Nephron progenitor cell (in vitro differentiated cells): ENCODE data around the gene CEACAM21.
"Not testable (repeated sequence)": the region's sequence is repeated elsewhere in the genome, so short reads cannot be mapped to it uniquely, and the experiment has no call there.

Source experiments
- DNase-seq: peaks from one replicate; pipeline ENCODE4 v3.0.0; 2021
- H3K27ac Mint-ChIP-seq: 2 replicates; pipeline ENCODE4 v1.8.0; 2021; ENCODE audit warnings: mild to moderate bottlenecking, moderate library complexity, mixed read lengths
- H3K27me3 Mint-ChIP-seq: 2 replicates; pipeline ENCODE4 v1.8.0; 2021; ENCODE audit warnings: mild to moderate bottlenecking, low read depth, mixed read lengths; ENCODE audit not compliant: poor library complexity
- H3K36me3 Mint-ChIP-seq: 2 replicates; pipeline ENCODE4 v1.8.0; 2021; ENCODE audit warnings: low read depth, mixed read lengths
- H3K4me1 Mint-ChIP-seq: 2 replicates; pipeline ENCODE4 v1.8.0; 2021; ENCODE audit warnings: mixed read lengths
- H3K4me3 Mint-ChIP-seq: 2 replicates; pipeline ENCODE4 v1.8.0; 2021; ENCODE audit warnings: mild to moderate bottlenecking, moderate library complexity, mixed read lengths
- H3K9me3 Mint-ChIP-seq: 2 replicates; pipeline ENCODE4 v1.8.0; 2021; ENCODE audit warnings: mild to moderate bottlenecking, moderate library complexity, mixed read lengths
- CTCF ChIP-seq: fragments of 200-600 bp; sonication (generic); IDR thresholded peaks from 2 replicates; pipeline ENCODE4 v1.5.0; 2021; ENCODE audit warnings: antibody characterized with exemption

Gene CEACAM21

GRCh38 chr19:41570179-41570578 lies 5.8 kb upstream of the CEACAM21 start:
- peaks cover 28% of the 10 kb centered on the region for H3K9me3 Mint-ChIP-seq
- H3K27ac Mint-ChIP-seq, result no peak overlapping the region
- DNase-seq, result no peak
- H3K36me3 Mint-ChIP-seq, result no peaks in the 10 kb centered on the region
- no peak overlapping the region for H3K4me3 Mint-ChIP-seq
- no peaks in the 10 kb centered on the region for H3K4me1 Mint-ChIP-seq
- TF ChIP-seq CTCF, result no peak
- peaks cover 26% of the 10 kb centered on the region for H3K27me3 Mint-ChIP-seq

GRCh38 chr19:41570639-41571112 lies 5.3 kb upstream of the CEACAM21 start:
- Mint-ChIP-seq H3K36me3 (no peaks in the 10 kb centered on the region), H3K4me1 (no peaks in the 10 kb centered on the region), H3K27ac (no peak overlapping the region), H3K9me3 (peaks cover 33% of the 10 kb centered on the region), H3K4me3 (no peak overlapping the region), H3K27me3 (peaks cover 21% of the 10 kb centered on the region)
- peak; percentile 62 for TF ChIP-seq CTCF
- peak; percentile 78 for DNase-seq

GRCh38 chr19:41577144-41577830 lies 1.3 kb downstream of the CEACAM21 start:
- no peak for TF ChIP-seq CTCF
- Mint-ChIP-seq H3K36me3 (no peaks in the 10 kb centered on the region), H3K4me1 (no peaks in the 10 kb centered on the region), H3K9me3 (peaks cover 78% of the 10 kb centered on the region), H3K27ac (no peak overlapping the region), H3K4me3 (no peak overlapping the region), H3K27me3 (peaks cover 11% of the 10 kb centered on the region)
- no peak for DNase-seq

GRCh38 chr19:41577833-41578232 lies 1.9 kb downstream of the CEACAM21 start:
- Mint-ChIP-seq H3K36me3 (no peaks in the 10 kb centered on the region), H3K4me3 (no peak overlapping the region), H3K9me3 (peaks cover 83% of the 10 kb centered on the region), H3K4me1 (no peaks in the 10 kb centered on the region), H3K27ac (no peak overlapping the region), H3K27me3 (peaks cover 8% of the 10 kb centered on the region)
- no peak for TF ChIP-seq CTCF
- no peak for DNase-seq

- Mint-ChIP-seq H3K36me3 (no peaks in the 10 kb centered on the region), H3K9me3 (peaks cover 86% of the 10 kb centered on the region), H3K4me1 (no peaks in the 10 kb centered on the region), H3K27me3 (peaks cover 4% of the 10 kb centered on the region), H3K27ac (no peak overlapping the region), H3K4me3 (no peak overlapping the region)
- DNase-seq, result no peak
- no peak for TF ChIP-seq CTCF
Measured at GRCh38 chr19:41578886-41579285, 2.9 kb downstream of the CEACAM21 start.

- H3K27me3 Mint-ChIP-seq, H3K36me3 Mint-ChIP-seq: not testable (repeated sequence)
- H3K9me3 Mint-ChIP-seq, result peaks cover 90% of the 10 kb centered on the region
Measured at GRCh38 chr19:41581068-41581467, 5.1 kb downstream of the CEACAM21 start.

GRCh38 chr19:41582577-41583182 lies 6.7 kb downstream of the CEACAM21 start:
- H3K9me3 Mint-ChIP-seq, result peaks cover 83% of the 10 kb centered on the region
- H3K4me3 Mint-ChIP-seq, H3K27me3 Mint-ChIP-seq, DNase-seq, H3K36me3 Mint-ChIP-seq, H3K27ac Mint-ChIP-seq, H3K4me1 Mint-ChIP-seq: not testable (repeated sequence)

More at GRCh38 chr19:41581068-41581467, 5.1 kb downstream of the CEACAM21 start:
- not testable (repeated sequence) for H3K27ac Mint-ChIP-seq, DNase-seq, H3K4me1 Mint-ChIP-seq, H3K4me3 Mint-ChIP-seq
